Neuron (in vitro differentiated cells): ENCODE results near the gene SEPSECS.

Experiments
- H2AFZ ChIP-seq: one replicate; pipeline ENCODE4 v1.6.1; 2013; ENCODE audit warnings: low read depth, mild to moderate bottlenecking, inconsistent platforms, low read length, moderate library complexity
- H3K27me3 ChIP-seq: one replicate; pipeline ENCODE4 v1.6.1; 2013; ENCODE audit warnings: low read length; ENCODE audit not compliant: insufficient read depth
- H3K36me3 ChIP-seq: one replicate; pipeline ENCODE4 v1.6.1; 2013; ENCODE audit warnings: low read length; ENCODE audit not compliant: insufficient read depth
- H3K4me1 ChIP-seq: one replicate; pipeline ENCODE4 v1.6.1; 2013; ENCODE audit warnings: low read length; ENCODE audit not compliant: insufficient read depth
- H3K4me3 ChIP-seq: 2 replicates; pipeline ENCODE4 v1.5.1; 2013; ENCODE audit warnings: mild to moderate bottlenecking, low read length, moderate library complexity
- H3K9me3 ChIP-seq: one replicate; pipeline ENCODE4 v1.6.1; 2013; ENCODE audit warnings: low read length

The SEPSECS gene

GRCh38 chr4:25142468-25142867 is 17.8 kb downstream of the SEPSECS start:
- H3K27me3 ChIP-seq = no peaks in the 10 kb centered on the region
- H3K9me3 ChIP-seq = no peaks in the 10 kb centered on the region
- peaks cover 9% of the 10 kb centered on the region for H3K36me3 ChIP-seq
- H3K4me3 ChIP-seq = no peak overlapping the region
- no peaks in the 10 kb centered on the region for H3K4me1 ChIP-seq
- H2AFZ ChIP-seq = no peak overlapping the region

- no peaks in the 10 kb centered on the region for H3K4me1 ChIP-seq
- H3K27me3 ChIP-seq = no peaks in the 10 kb centered on the region
- no peak overlapping the region for H3K4me3 ChIP-seq
- H3K9me3 ChIP-seq = no peaks in the 10 kb centered on the region
- H2AFZ ChIP-seq = no peak overlapping the region
- peaks cover 9% of the 10 kb centered on the region for H3K36me3 ChIP-seq
Measured at GRCh38 chr4:25141592-25141991, 18.7 kb downstream of the SEPSECS start.

- H3K4me1 ChIP-seq = peaks cover 47% of the 10 kb centered on the region
- no peaks in the 10 kb centered on the region for H3K36me3 ChIP-seq
- no peak overlapping the region for H3K4me3 ChIP-seq
- no peaks in the 10 kb centered on the region for H3K27me3 ChIP-seq
- no peaks in the 10 kb centered on the region for H3K9me3 ChIP-seq
- no peak overlapping the region for H2AFZ ChIP-seq
Measured at GRCh38 chr4:25133132-25133531, 27.1 kb downstream of the SEPSECS start.

- H3K27me3 ChIP-seq = no peaks in the 10 kb centered on the region
- H3K4me1 ChIP-seq = peaks cover 56% of the 10 kb centered on the region
- no peaks in the 10 kb centered on the region for H3K9me3 ChIP-seq
- H2AFZ ChIP-seq = no peak overlapping the region
- no peak overlapping the region for H3K4me3 ChIP-seq
- no peaks in the 10 kb centered on the region for H3K36me3 ChIP-seq
Measured at GRCh38 chr4:25131926-25132325, 28.3 kb downstream of the SEPSECS start.

GRCh38 chr4:25131381-25131780 is 28.9 kb downstream of the SEPSECS start:
- H3K9me3 ChIP-seq = no peaks in the 10 kb centered on the region
- no peak overlapping the region for H2AFZ ChIP-seq
- H3K27me3 ChIP-seq = no peaks in the 10 kb centered on the region
- H3K36me3 ChIP-seq = no peaks in the 10 kb centered on the region
- H3K4me1 ChIP-seq = peaks cover 56% of the 10 kb centered on the region
- H3K4me3 ChIP-seq = no peak overlapping the region

- Histone ChIP-seq H3K27me3 (no peaks in the 10 kb centered on the region), H3K9me3 (no peaks in the 10 kb centered on the region), H3K4me1 (peaks cover 56% of the 10 kb centered on the region), H2AFZ (no peak overlapping the region), H3K36me3 (peaks cover 2% of the 10 kb centered on the region), H3K4me3 (no peak overlapping the region)
Measured at GRCh38 chr4:25129917-25130316, 30.3 kb downstream of the SEPSECS start.

- H3K36me3 ChIP-seq = peaks cover 6% of the 10 kb centered on the region
- no peaks in the 10 kb centered on the region for H3K27me3 ChIP-seq
- H3K4me3 ChIP-seq = no peak overlapping the region
- H3K9me3 ChIP-seq = no peaks in the 10 kb centered on the region
- no peak overlapping the region for H2AFZ ChIP-seq
- H3K4me1 ChIP-seq = peaks cover 56% of the 10 kb centered on the region
Measured at GRCh38 chr4:25128671-25129070, 31.6 kb downstream of the SEPSECS start.

- no peak overlapping the region for H3K4me3 ChIP-seq
- no peaks in the 10 kb centered on the region for H3K27me3 ChIP-seq
- no peaks in the 10 kb centered on the region for H3K9me3 ChIP-seq
- no peak overlapping the region for H2AFZ ChIP-seq
- H3K36me3 ChIP-seq = peaks cover 8% of the 10 kb centered on the region
- H3K4me1 ChIP-seq = peaks cover 10% of the 10 kb centered on the region
Measured at GRCh38 chr4:25123236-25123635, 37.0 kb downstream of the SEPSECS start.

GRCh38 chr4:25120146-25120940 is 39.9 kb downstream of the SEPSECS start:
- H3K4me1 ChIP-seq = no peaks in the 10 kb centered on the region
- H3K36me3 ChIP-seq = peaks cover 8% of the 10 kb centered on the region
- H3K9me3 ChIP-seq = no peaks in the 10 kb centered on the region
- H2AFZ ChIP-seq = no peak overlapping the region
- no peaks in the 10 kb centered on the region for H3K27me3 ChIP-seq
- no peak overlapping the region for H3K4me3 ChIP-seq

- H3K27me3 ChIP-seq = no peaks in the 10 kb centered on the region
- H3K4me1 ChIP-seq = peaks cover 9% of the 10 kb centered on the region
- no peak overlapping the region for H3K4me3 ChIP-seq
- H3K9me3 ChIP-seq = no peaks in the 10 kb centered on the region
- no peak overlapping the region for H2AFZ ChIP-seq
- H3K36me3 ChIP-seq = peaks cover under 1% of the 10 kb centered on the region
Measured at GRCh38 chr4:25117716-25118472, 42.4 kb downstream of the SEPSECS start.

GRCh38 chr4:25117274-25117673 is 43.0 kb downstream of the SEPSECS start:
- H3K36me3 ChIP-seq = no peaks in the 10 kb centered on the region
- no peaks in the 10 kb centered on the region for H3K9me3 ChIP-seq
- H2AFZ ChIP-seq = no peak overlapping the region
- no peak overlapping the region for H3K4me3 ChIP-seq
- peaks cover 11% of the 10 kb centered on the region for H3K4me1 ChIP-seq
- H3K27me3 ChIP-seq = no peaks in the 10 kb centered on the region

- H3K9me3 ChIP-seq = no peaks in the 10 kb centered on the region
- no peaks in the 10 kb centered on the region for H3K36me3 ChIP-seq
- H3K4me3 ChIP-seq = no peak overlapping the region
- peaks cover 11% of the 10 kb centered on the region for H3K4me1 ChIP-seq
- no peak overlapping the region for H2AFZ ChIP-seq
- no peaks in the 10 kb centered on the region for H3K27me3 ChIP-seq
Measured at GRCh38 chr4:25113915-25114904, 46.0 kb downstream of the SEPSECS start.

GRCh38 chr4:25112995-25113380 is 47.3 kb downstream of the SEPSECS start:
- Histone ChIP-seq H3K9me3 (no peaks in the 10 kb centered on the region), H3K4me1 (peaks cover 11% of the 10 kb centered on the region), H3K36me3 (no peaks in the 10 kb centered on the region), H2AFZ (no peak overlapping the region), H3K4me3 (no peak overlapping the region), H3K27me3 (no peaks in the 10 kb centered on the region)
